IMR-90 (cell line): ENCODE measurements around the gene MAGI2. TPM values are rescaled to one million over a fixed set of nuclear protein-coding genes. Genes with fewer than 3 reads are reported as not detected.

Experiments used
- ATAC-seq: fragments of 200-7000 bp; cut with Tn5 transposase; 2 replicates; pipeline ENCODE4 v1.9.1; 2020; ENCODE audit warnings: low read depth, mild to moderate bottlenecking, moderate library complexity
- BruUV-seq: library from RNA; stranded (reverse); fragments of 400-500 nt; replicated peaks from 2 replicates; lab custom pipeline; 2021; lab: Mats Ljungman, UMichigan
- CTCF ChIA-PET: fragments of 300-600 bp; formaldehyde crosslinking; extraction: SDS; loops from one replicate; lab custom pipeline; 2021; ENCODE audit warnings: antibody characterized with exemption; lab: Yijun Ruan, JAX
- POLR2A ChIA-PET: fragments of 300-600 bp; sonication (Branson Sonifier 250); formaldehyde crosslinking; loops from one replicate; lab custom pipeline; 2022; ENCODE audit warnings: antibody characterized with exemption; ENCODE audit not compliant: unreplicated experiment; lab: Charles Lee
- DNase-seq: peaks from one replicate; pipeline ENCODE4 v3.0.0; 2013
- H2AFZ ChIP-seq: replicated peaks from 2 replicates; pipeline ENCODE3; 2013; ENCODE audit warnings: low read length, mild to moderate bottlenecking; ENCODE audit not compliant: poor library complexity
- H2AK5ac ChIP-seq: 2 replicates; pipeline ENCODE4 v1.6.1; 2013; ENCODE audit warnings: low read depth, low read length, inconsistent platforms
- H2AK9ac ChIP-seq: replicated peaks from 2 replicates; pipeline ENCODE3; 2013; ENCODE audit warnings: mild to moderate bottlenecking, low read depth, low read length, moderate library complexity; ENCODE audit not compliant: poor library complexity
- H2BK120ac ChIP-seq: 2 replicates; pipeline ENCODE4 v1.6.1; 2013; ENCODE audit warnings: low read depth, low read length, inconsistent platforms
- H2BK15ac ChIP-seq: 3 replicates; pipeline ENCODE4 v1.6.1; 2013; ENCODE audit warnings: low read depth, low read length, inconsistent platforms
- H2BK20ac ChIP-seq: 2 replicates; pipeline ENCODE4 v1.6.1; 2013; ENCODE audit warnings: low read depth, mild to moderate bottlenecking, inconsistent platforms, low read length, moderate library complexity
- H2BK5ac ChIP-seq: 2 replicates; pipeline ENCODE4 v1.6.1; 2013; ENCODE audit warnings: mild to moderate bottlenecking, low read depth, low read length, inconsistent platforms; ENCODE audit not compliant: poor library complexity, severe bottlenecking
- H3K14ac ChIP-seq: replicated peaks from 2 replicates; pipeline ENCODE4 v1.6.1; 2013; ENCODE audit warnings: low read depth, low read length, inconsistent platforms
- H3K18ac ChIP-seq: 2 replicates; pipeline ENCODE4 v1.6.1; 2013; ENCODE audit warnings: low read depth, low read length, control low read depth
- H3K23ac ChIP-seq: 2 replicates; pipeline ENCODE4 v1.6.1; 2013; ENCODE audit warnings: low read depth, low read length, inconsistent platforms
- H3K27ac ChIP-seq: 2 replicates; pipeline ENCODE4 v1.5.1; 2013; ENCODE audit warnings: mild to moderate bottlenecking, control low read depth, low read length; ENCODE audit not compliant: insufficient read depth
- H3K27me3 ChIP-seq: 2 replicates; pipeline ENCODE4 v1.6.1; 2013; ENCODE audit warnings: low read length; ENCODE audit not compliant: control insufficient read depth, insufficient read depth
- H3K36me3 ChIP-seq: 2 replicates; pipeline ENCODE4 v1.6.1; 2013; ENCODE audit warnings: low read length, mixed read lengths; ENCODE audit not compliant: control insufficient read depth, insufficient read depth
- H3K4ac ChIP-seq: 2 replicates; pipeline ENCODE4 v1.6.1; 2013; ENCODE audit warnings: low read depth, low read length, inconsistent platforms
- H3K4me1 ChIP-seq: 2 replicates; pipeline ENCODE4 v1.6.1; 2013; ENCODE audit warnings: low read length, mixed read lengths; ENCODE audit not compliant: control insufficient read depth, insufficient read depth
- H3K4me2 ChIP-seq: 2 replicates; pipeline ENCODE4 v1.6.1; 2013; ENCODE audit warnings: low read depth, mild to moderate bottlenecking, control low read depth, low read length, moderate library complexity
- H3K4me3 ChIP-seq: 2 replicates; pipeline ENCODE4 v1.5.1; 2013; ENCODE audit warnings: low read depth, mild to moderate bottlenecking, control low read depth, low read length, moderate library complexity; ENCODE audit not compliant: insufficient read depth
- H3K56ac ChIP-seq: 2 replicates; pipeline ENCODE4 v1.6.1; 2013; ENCODE audit warnings: low read length, inconsistent platforms; ENCODE audit not compliant: insufficient read depth; ENCODE audit errors: extremely low read depth
- H3K79me1 ChIP-seq, 2 experiments: 2 replicates each; pipeline ENCODE4 v1.6.1; 2013; ENCODE audit warnings: low read length in 2 of 2, inconsistent platforms in 1 of 2, low read depth in 1 of 2
- H3K9ac ChIP-seq: 2 replicates; pipeline ENCODE4 v1.6.1; 2013; ENCODE audit warnings: low read depth, low read length, control low read depth
- H3K9me1 ChIP-seq: 2 replicates; pipeline ENCODE4 v1.6.1; 2013; ENCODE audit warnings: low read length, inconsistent platforms; ENCODE audit not compliant: insufficient read depth
- H3K9me3 ChIP-seq: 2 replicates; pipeline ENCODE4 v1.6.1; 2013; ENCODE audit warnings: low read length; ENCODE audit not compliant: control insufficient read depth, insufficient read depth
- H4K20me1 ChIP-seq: 2 replicates; pipeline ENCODE4 v1.6.1; 2013; ENCODE audit warnings: low read length, inconsistent platforms; ENCODE audit not compliant: insufficient read depth
- H4K5ac ChIP-seq: 2 replicates; pipeline ENCODE4 v1.6.1; 2013; ENCODE audit warnings: mild to moderate bottlenecking, low read depth, low read length, control low read depth
- H4K8ac ChIP-seq, 2 experiments: 2 replicates each; pipeline ENCODE4 v1.6.1; 2013; ENCODE audit warnings: low read depth in 2 of 2, low read length in 2 of 2, control low read depth in 1 of 2, inconsistent platforms in 1 of 2
- H4K91ac ChIP-seq: 2 replicates; pipeline ENCODE4 v1.6.1; 2013; ENCODE audit warnings: low read depth, low read length, inconsistent platforms; ENCODE audit not compliant: insufficient read depth
- CHD1 ChIP-seq: IDR thresholded peaks from 2 replicates; pipeline ENCODE4 v1.6.1; 2012; ENCODE audit warnings: low read depth, low read length, improper control_type of control experiment
- SMC3 ChIP-seq: fragments of 150-350 bp; IDR thresholded peaks from 2 replicates; pipeline ENCODE4 v1.6.1; 2016; ENCODE audit warnings: low read depth, mild to moderate bottlenecking, antibody characterized with exemption, low read length, moderate library complexity
- WGBS, 2 experiments: methylation state at CpG; one replicate each; pipeline versions ENCODE4 v1.1.5 to v1.1.7; 2013; ENCODE audit warnings: missing lambda C conversion rate in 2 of 2; ENCODE audit not compliant: insufficient read length in 1 of 2; ENCODE audit errors: extremely low coverage in 2 of 2; 5-methylcytosine and 5-hydroxymethylcytosine counted together
- dilution Hi-C: fragments of 300-500 bp; cut with HindIII; formaldehyde crosslinking; loops from one replicate; pipeline ENCODE4 v1.14.3; 2018; ENCODE audit warnings: low sequenced_read_pairs; ENCODE audit not compliant: unreplicated experiment
- in situ Hi-C: fragments of 300-500 bp; cut with MboI; formaldehyde crosslinking; loops from 3 replicates; pipeline ENCODE4 v1.14.3; 2019; ENCODE audit warnings: low sequenced_read_pairs, inconsistent platforms, mixed read lengths
- intact Hi-C: fragments of 100-400 bp; cut with micrococcal nuclease; formaldehyde crosslinking; loops from 2 replicates; pipeline ENCODE4 v1.10.0; 2022
- polyA plus RNA-seq, 3 experiments: library from polyadenylated mRNA; depleted of rRNA; stranded (reverse); fragments of >200 nt; gene quantifications; 2 replicates each; pipeline ENCODE4 v1.2.3, GENCODE V29; 2012; ENCODE audit warnings: low replicate concordance in 1 of 3
- total RNA-seq: library from RNA; depleted of rRNA; stranded (reverse); fragments of >200 nt; gene quantifications from 2 replicates; pipeline ENCODE4 v1.2.3, GENCODE V29; 2012

Gene MAGI2
- total and polyA plus RNA-seq, 2 of the 4 experiments (the other 2 are of a cell fraction): 2.5 to 17.9 TPM

DNA sequence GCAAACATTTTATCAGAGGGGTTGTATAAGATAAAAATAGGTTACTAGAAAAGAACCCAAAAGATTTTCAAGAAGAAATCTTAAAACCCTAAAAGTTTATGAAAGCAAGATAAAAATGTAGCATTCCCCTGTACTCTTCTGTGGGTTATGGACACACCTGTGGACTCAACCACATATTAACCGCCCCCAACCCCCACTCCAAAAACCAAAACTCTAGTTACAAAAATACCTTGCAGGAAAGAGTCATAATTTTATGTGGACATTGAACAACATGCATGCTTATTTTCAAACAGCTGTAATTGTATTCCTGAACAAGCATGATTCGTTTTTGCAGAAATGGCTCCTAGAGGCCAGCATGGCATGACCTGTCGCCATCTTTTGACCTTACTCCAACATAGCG is 1188.0 kb downstream of the MAGI2 start:
- Histone ChIP-seq H2AK5ac (no peak overlapping the region), H3K4ac (no peak overlapping the region), H3K4me2 (no peak overlapping the region), H3K79me1 (no peaks in the 10 kb centered on the region), H2BK15ac (no peak overlapping the region), H3K18ac (no peak overlapping the region), H2AFZ (no peak overlapping the region), H4K20me1 (no peaks in the 10 kb centered on the region), H4K91ac (no peak overlapping the region), H2BK20ac (no peak overlapping the region), H4K5ac (no peak overlapping the region), H3K27ac (no peak overlapping the region), H3K9me1 (no peaks in the 10 kb centered on the region; the same call in 1 of the 2 replicates), H3K36me3 (no peaks in the 10 kb centered on the region), H3K27me3 (no peaks in the 10 kb centered on the region), H3K23ac (no peak overlapping the region), H3K4me3 (no peak overlapping the region), H2BK5ac (no peak overlapping the region), H2AK9ac (no peak overlapping the region), H3K14ac (no peak overlapping the region), H2BK120ac (no peak overlapping the region), H3K56ac (no peak overlapping the region), H3K9me3 (no peaks in the 10 kb centered on the region), H3K9ac (no peak overlapping the region), H3K4me1 (no peaks in the 10 kb centered on the region; the same call in 1 of the 2 replicates), H4K8ac (no peak overlapping the region)
- in situ Hi-C loops (no loop called here), dilution Hi-C loops (no loop called here), intact Hi-C loops (no loop called here)
- DNase-seq: no peak
- ATAC-seq: no peak
- TF ChIP-seq CHD1 (no peak), SMC3 (no peak)
- BruUV-seq: no TSS peak
- POLR2A ChIA-PET: no interaction called here
- no CpG with 5 or more reads among the region's 4 CpGs for WGBS, 2 experiments
- CTCF ChIA-PET: no interaction called here
